ENCODE results near the gene MPZL1.
"Not testable (repeated sequence)": the region's sequence is repeated elsewhere in the genome, so short reads cannot be mapped to it uniquely, and the experiment has no call there.

The MPZL1 gene

GRCh38 chr1:167819849-167820683 lies 98.3 kb downstream of the MPZL1 start:
- DNase-seq: no peak

- no peak for DNase-seq
Measured at GRCh38 chr1:167820684-167821355, 99.0 kb downstream of the MPZL1 start.

- no peak for DNase-seq
Measured at GRCh38 chr1:167821356-167821685, 99.5 kb downstream of the MPZL1 start.

GRCh38 chr1:167821969-167822685 lies 100.3 kb downstream of the MPZL1 start:
- no peak for DNase-seq

GRCh38 chr1:167824163-167824794 lies 102.5 kb downstream of the MPZL1 start:
- DNase-seq: no peak

GRCh38 chr1:167825419-167826079 lies 103.8 kb downstream of the MPZL1 start:
- DNase-seq: no peak

GRCh38 chr1:167826127-167826526 lies 104.3 kb downstream of the MPZL1 start:
- no peak for DNase-seq

- DNase-seq: no peak
Measured at GRCh38 chr1:167829868-167830267, 108.1 kb downstream of the MPZL1 start.

GRCh38 chr1:167830668-167831067 lies 108.9 kb downstream of the MPZL1 start:
- DNase-seq: not testable (repeated sequence)

GRCh38 chr1:167832693-167833092 lies 110.9 kb downstream of the MPZL1 start:
- no peak for DNase-seq

- no peak for DNase-seq
Measured at GRCh38 chr1:167833904-167834303, 112.1 kb downstream of the MPZL1 start.

GRCh38 chr1:167836197-167836596 lies 114.4 kb downstream of the MPZL1 start:
- DNase-seq: no peak

- DNase-seq: no peak
Measured at GRCh38 chr1:167837326-167837725, 115.5 kb downstream of the MPZL1 start.

GRCh38 chr1:167839009-167839408 lies 117.2 kb downstream of the MPZL1 start:
- no peak for DNase-seq

Data from effector CD8-positive, alpha-beta T cell (primary cell).